AG04449 (cell line): ENCODE measurements around the gene PA2G4.

ENCODE experiments used
- CTCF ChIA-PET: fragments of 350-600 bp; formaldehyde crosslinking; extraction: SDS; loops from one replicate; lab custom pipeline; 2021; ENCODE audit warnings: antibody characterized with exemption; lab: Yijun Ruan, JAX
- POLR2A ChIA-PET: fragments of 400-600, 350-600 bp; formaldehyde crosslinking; extraction: SDS; loops from one replicate; lab custom pipeline; 2020; ENCODE audit warnings: antibody characterized with exemption, inconsistent platforms; lab: Yijun Ruan, JAX
- DNase-seq: peaks from one replicate; pipeline ENCODE4 v3.0.0-alpha.2; 2010; ENCODE audit warnings: low read depth, low spot score
- H3K4me3 ChIP-seq: 2 replicates; pipeline ENCODE4 v1.5.1; 2011; ENCODE audit warnings: low read depth, mild to moderate bottlenecking, control low read depth, low read length
- CTCF ChIP-seq: IDR thresholded peaks from one replicate; pipeline ENCODE4 v1.5.1; 2011; ENCODE audit warnings: mild to moderate bottlenecking, moderate library complexity, low read length, control low read depth, inconsistent platforms; ENCODE audit not compliant: insufficient read depth; ENCODE audit errors: missing control alignments

Gene PA2G4

GRCh38 chr12:56162468-56163290 lies 58.3 kb downstream of the PA2G4 start:
- DNase-seq = no peak
- peak overlapping the region; percentile 3; the same call in 1 of the 2 replicates for H3K4me3 ChIP-seq
- POLR2A ChIA-PET = interaction anchor here (0.6 to 3.8 kb wide), 12 partner anchors 10 to 129 kb away, joined by 3 to 13 read pairs (median 5); partner anchors contain the start of genes ESYT1, RNF41 and SMARCC2
- no peak for TF ChIP-seq CTCF
- CTCF ChIA-PET = interaction anchor here (1.5 to 3.3 kb wide), 4 partner anchors 9 to 44 kb away, joined by 4 to 16 read pairs (median 12); partner anchors contain the start of genes SMARCC2 and ZC3H10
